Fibroblast of skin of left quadriceps (primary cell): ENCODE data around the gene JAM3.
A peak's percentile ranks its signal among the peaks of the same experiment; 100 is the strongest.
"Not testable (repeated sequence)": the region's sequence is repeated elsewhere in the genome, so short reads cannot be mapped to it uniquely, and the experiment has no call there.

ENCODE experiments used
- DNase-seq, 2 experiments: peaks; one replicate each; pipeline ENCODE4 v3.0.0-alpha.2; 2013; ENCODE audit warnings: low read depth in 2 of 2

The JAM3 gene

GRCh38 chr11:134062265-134063123, 6.4 kb upstream of the JAM3 start:
- no peak for DNase-seq

GRCh38 chr11:134063124-134063495, 5.8 kb upstream of the JAM3 start:
- no peak for DNase-seq

GRCh38 chr11:134063991-134064747, 4.7 kb upstream of the JAM3 start:
- no peak for DNase-seq

- DNase-seq: no peak
Measured at GRCh38 chr11:134065381-134065780, 3.5 kb upstream of the JAM3 start.

- DNase-seq: no peak
Measured at GRCh38 chr11:134066943-134067885, 1.7 kb upstream of the JAM3 start.

GRCh38 chr11:134069426-134070341, 812 bp downstream of the JAM3 start:
- DNase-seq: no peak

GRCh38 chr11:134070342-134070845, 1.5 kb downstream of the JAM3 start:
- DNase-seq: no peak

- DNase-seq: no peak
Measured at GRCh38 chr11:134071306-134071705, 2.4 kb downstream of the JAM3 start.

- DNase-seq: peak; percentile 47 to 60
Measured at GRCh38 chr11:134071766-134072402, 3.0 kb downstream of the JAM3 start.

- DNase-seq: no peak
Measured at GRCh38 chr11:134072844-134073243, 4.0 kb downstream of the JAM3 start.

- no peak for DNase-seq
Measured at GRCh38 chr11:134074346-134074745, 5.5 kb downstream of the JAM3 start.

GRCh38 chr11:134074766-134075165, 5.9 kb downstream of the JAM3 start:
- no peak for DNase-seq

- DNase-seq: no peak
Measured at GRCh38 chr11:134079317-134079716, 10.4 kb downstream of the JAM3 start.

GRCh38 chr11:134081258-134081657, 12.4 kb downstream of the JAM3 start:
- DNase-seq: not testable (repeated sequence)

GRCh38 chr11:134082990-134083389, 14.1 kb downstream of the JAM3 start:
- DNase-seq: no peak

GRCh38 chr11:134086376-134086775, 17.5 kb downstream of the JAM3 start:
- DNase-seq: no peak

GRCh38 chr11:134092006-134092405, 23.1 kb downstream of the JAM3 start:
- DNase-seq: not testable (repeated sequence)

GRCh38 chr11:134097166-134097565, 28.3 kb downstream of the JAM3 start:
- no peak for DNase-seq

GRCh38 chr11:134098566-134099184, 29.8 kb downstream of the JAM3 start:
- DNase-seq: no peak

GRCh38 chr11:134100171-134100570, 31.3 kb downstream of the JAM3 start:
- DNase-seq: no peak
